GM21576 (cell line): ENCODE results near the gene TNN.
"Not testable (repeated sequence)": the region's sequence is repeated elsewhere in the genome, so short reads cannot be mapped to it uniquely, and the experiment has no call there.

ENCODE experiments used
- ATAC-seq: cut with Tn5 transposase; IDR thresholded peaks from one replicate; pipeline ENCODE4 v1.9.1; 2021; ENCODE audit warnings: mild to moderate bottlenecking, moderate library complexity; ENCODE audit not compliant: unreplicated experiment

TNN gene

DNA sequence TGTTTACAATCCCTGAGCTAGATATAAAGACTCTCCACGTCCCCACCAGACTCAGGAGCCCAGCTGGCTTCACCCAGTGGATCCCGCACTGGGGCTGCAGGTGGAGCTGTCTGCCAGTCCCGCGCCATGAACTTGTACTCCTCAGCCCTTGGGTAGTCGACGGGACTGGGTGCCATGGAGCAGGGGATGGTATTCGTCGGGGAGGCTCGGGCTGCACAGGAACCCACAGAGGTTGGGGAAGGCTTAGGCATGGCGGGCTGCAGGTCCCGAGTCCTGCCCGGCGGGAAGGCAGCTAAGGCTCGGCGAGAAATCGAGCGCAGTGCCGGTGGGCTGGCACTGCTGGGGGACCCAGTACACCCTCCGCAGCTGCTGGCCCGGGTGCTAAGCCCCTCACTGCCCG lies 34.5 kb downstream of the TNN start:
- ATAC-seq, result not testable (repeated sequence)

DNA sequence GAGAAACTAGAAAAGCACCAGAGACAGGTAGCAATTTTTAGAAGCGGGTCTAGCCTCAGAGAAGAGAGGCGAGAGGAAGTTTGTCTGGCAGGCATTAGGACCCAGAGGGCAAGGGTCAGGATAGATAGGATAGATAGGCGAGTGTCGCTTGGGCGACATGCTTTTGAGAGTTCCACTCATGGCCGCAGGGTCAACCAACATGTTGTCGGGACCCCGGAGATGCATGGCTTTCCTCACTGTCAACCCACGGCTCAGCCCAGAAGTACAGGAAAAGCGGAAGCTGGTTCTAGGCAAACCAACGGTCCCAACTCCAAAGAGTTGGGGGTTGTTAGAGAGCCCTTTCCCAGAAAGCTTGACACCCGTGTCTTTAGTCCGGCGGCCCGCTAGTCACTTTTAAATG lies 38.9 kb downstream of the TNN start:
- not testable (repeated sequence) for ATAC-seq

DNA sequence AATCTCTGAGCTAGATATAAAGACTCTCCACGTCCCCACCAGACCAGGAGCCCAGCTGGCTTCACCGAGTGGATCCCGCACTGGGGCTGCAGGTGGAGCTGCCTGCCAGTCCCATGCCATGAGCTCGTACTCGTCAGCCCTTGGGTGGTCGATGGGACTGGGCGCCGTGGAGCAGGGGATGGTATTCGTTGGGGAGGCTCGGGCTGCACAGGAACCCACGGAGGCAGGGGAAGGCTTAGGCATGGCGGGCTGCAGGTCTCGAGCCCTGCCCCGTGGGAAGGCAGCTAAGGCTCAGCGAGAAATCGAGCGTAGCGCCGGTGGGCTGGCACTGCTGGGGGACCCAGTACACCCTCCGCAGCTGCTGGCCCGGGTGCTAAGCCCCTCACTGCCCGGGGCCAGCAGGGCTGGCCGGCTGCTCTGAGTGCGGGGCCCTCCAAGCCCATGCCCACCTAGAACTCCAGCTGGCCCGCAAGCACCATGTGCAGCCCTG lies 40.7 kb downstream of the TNN start:
- not testable (repeated sequence) for ATAC-seq

DNA sequence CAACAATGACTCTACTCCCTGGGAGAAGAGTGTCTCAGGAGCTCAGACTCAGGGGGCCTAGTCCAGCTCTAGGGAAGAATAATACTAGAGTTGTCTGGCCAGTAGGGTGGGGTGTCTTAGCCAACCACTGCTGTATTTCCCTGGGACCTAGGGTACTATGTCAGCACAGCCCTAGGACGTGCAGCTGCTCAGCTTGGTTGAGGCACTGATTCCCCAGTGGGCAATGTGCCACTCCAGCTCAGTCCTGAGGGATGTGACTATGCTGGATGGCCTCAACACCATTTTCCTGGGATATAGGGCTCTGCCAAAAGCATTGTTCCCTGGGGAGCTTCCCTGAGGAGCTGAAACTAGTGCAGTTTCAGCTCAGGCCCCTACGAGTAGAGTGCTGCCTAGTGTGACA lies 47.4 kb downstream of the TNN start:
- no peak for ATAC-seq

DNA sequence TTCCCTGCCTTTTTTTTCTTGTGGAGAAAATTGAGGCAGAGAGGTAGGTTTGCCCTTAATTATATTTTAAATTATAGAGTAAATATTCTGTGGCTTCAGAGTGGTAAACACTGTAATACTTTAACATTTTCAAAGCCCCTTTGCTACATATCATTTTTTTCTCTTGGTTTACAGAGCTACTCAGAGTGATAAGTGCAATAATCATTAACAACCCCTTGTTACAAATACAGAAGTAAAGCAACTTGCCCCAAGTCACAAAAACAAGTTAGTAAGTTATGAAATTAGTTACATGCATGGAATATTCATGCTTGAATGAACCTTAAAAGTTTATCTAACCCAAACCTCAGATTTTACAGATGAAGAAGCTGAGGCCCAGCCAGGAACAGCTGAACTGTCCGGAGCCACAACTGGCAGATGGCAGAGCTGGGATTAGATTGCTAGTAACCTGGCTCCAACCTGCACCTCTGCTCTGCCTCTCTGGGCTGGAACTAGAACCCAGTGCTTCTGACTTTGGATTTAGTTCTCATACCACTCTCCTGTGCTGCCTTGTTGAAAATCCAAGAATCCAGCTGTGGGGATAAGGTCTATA lies 48.7 kb downstream of the TNN start:
- ATAC-seq, result no peak

DNA sequence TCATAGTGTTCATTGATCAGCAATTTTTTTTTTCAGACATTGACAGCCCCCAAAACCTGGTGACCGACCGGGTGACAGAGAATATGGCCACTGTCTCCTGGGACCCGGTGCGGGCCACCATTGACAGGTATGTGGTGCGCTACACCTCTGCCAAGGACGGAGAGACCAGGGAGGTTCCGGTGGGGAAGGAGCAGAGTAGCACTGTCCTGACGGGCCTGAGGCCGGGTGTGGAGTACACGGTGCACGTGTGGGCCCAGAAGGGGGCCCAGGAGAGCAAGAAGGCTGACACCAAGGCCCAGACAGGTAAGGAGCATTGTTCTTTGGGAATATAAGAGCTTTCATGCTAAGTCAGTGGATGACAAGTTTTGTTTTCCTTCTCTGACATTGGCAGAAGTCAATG lies 49.3 kb downstream of the TNN start:
- ATAC-seq, result no peak

DNA sequence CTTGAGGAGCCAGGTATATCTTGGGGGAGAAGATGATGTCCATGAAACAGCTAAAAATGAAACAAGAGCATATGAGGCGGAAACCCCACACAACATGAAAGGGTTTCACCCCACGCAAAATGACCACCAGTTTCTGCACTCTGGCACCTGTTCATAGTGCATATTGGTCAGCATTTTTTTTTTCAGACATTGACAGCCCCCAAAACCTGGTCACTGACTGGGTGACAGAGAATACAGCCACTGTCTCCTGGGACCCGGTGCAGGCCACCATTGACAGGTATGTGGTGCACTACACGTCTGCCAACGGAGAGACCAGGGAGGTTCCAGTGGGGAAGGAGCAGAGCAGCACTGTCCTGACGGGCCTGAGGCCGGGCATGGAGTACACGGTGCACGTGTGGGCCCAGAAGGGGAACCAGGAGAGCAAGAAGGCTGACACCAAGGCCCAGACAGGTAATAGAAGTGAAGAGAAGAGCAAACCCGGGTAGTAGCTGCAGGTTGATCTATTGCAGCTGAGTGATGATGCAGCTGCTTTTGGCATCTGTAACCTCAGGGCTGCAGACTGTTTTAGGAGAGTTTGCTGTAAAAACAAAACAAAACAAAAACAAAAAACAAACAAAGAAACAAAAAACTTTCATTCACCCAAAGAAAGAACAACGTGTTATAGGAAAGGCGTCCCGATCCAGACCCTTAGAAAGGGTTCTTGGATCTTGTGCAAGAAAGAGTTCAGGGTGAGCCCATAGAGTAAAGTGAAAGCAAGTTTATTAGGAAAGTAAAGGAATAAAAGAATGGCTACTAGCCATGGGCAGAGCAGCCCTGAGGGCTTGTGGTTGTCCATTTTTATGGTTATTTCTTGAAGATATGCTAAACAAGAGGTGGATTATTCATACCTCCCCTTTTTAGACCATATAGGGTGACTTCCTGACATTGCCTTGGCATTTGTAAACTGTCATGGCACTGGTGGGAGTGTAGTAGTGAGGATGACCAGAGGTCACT lies 51.0 kb downstream of the TNN start:
- no peak for ATAC-seq

DNA sequence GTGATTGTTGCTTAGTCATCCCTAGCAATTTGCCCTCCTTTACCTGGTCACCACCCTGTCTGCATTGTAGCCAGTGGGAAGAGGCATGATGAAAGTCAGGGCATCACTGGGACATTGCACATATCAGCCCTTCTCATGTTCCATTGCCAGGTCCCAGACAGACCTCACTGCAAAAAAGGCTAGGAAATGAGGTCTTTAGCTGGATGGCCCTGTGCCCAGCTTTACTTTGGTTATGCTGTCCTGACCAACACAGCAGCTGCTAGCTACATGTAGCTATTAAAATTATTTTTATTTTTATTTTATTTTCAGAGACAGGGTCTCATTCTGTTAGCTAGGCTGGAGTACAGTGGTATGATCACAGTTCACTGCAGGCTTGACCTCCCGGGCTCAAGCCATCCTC lies 52.9 kb downstream of the TNN start:
- ATAC-seq, result no peak

DNA sequence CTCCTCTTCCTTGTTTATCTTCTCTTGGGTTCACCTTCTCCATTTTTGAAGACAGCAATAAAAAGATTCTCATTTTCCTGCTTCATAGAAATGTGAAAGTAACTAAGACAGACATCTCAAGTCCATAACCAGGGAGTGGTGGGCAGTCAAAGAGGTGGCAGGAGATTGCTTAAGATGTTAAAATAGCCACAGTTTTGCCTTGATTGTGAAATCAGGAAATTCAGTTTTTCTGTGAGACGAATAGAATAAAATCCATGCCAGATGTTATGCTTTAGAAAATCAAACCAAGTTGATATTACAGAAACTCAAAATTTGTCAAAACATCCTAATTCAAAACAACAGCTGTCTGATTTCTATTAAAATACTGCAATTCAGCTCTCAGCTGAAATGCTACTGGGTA lies 57.2 kb downstream of the TNN start:
- no peak for ATAC-seq

DNA sequence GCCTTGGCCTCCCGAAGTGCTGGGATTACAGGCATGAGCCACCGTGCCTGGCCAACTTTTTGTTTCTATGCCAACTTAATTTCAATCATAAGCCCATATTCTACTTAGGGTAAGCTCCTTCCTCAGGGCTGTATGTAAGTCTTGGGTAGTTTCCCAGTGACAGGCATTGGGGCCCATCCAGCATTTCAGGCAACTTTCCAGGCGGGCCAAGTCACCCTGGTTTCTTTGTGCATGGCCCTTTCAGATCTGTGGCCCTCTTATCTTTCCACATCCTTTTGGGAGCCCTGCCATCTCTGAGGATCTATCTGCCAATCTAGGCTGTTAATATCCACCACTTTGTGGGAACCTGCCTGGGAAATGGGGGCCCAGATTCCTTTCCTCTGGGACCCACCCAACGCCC lies 58.7 kb downstream of the TNN start:
- ATAC-seq, result no peak

DNA sequence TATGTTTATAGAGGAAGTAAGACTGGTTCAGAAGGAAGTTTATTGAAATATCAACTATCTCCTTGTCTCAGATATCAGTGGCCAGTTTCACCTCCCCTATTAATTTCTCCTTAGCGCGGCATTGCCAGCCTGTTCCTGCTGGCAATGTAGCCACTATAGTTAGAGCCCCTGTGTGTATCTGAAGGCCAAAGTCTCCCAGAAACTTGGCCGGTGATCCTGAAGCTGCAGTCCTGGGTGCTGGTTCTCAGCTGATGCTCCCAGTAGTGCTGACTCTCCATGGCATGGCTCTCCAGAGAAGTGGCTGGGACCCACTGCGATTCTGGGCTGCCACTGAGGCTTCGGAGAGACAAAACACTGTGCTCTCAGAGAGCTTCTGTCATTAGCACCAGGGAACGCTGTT lies 59.9 kb downstream of the TNN start:
- ATAC-seq, result no peak

DNA sequence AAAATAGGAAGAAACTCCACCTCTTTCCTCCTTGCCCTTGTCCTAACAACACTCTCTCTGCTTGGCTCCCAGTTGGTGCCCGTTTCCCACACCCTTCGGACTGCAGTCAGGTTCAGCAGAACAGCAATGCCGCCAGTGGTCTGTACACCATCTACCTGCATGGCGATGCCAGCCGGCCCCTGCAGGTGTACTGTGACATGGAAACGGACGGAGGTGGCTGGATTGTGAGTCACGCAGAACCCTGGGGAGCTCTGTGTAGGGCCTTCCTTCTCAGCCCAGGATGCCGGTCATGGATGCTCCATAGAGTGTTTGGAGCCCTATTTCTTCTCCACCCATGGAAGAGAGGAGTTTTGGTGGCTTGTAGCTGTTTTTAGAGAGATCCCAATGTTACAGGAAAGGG lies 60.9 kb downstream of the TNN start:
- ATAC-seq, result no peak

DNA sequence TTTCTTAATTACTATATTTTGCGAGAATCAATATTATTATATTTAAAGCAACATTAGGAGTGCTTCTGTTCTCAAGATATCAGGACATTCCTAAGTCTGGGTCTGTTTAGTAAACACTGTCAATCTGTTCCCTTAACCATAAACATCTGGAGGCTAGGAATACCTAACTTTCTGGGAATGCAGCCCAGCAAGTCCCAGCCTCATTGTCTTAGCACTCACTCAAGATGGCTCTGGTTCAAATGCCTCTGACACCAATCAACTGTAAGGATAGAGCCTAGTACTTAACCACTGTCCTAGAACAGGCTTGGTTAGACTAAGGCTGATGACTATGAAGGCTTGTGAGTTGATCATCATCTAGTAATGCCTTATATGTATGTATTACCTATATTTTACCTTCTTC lies 61.5 kb downstream of the TNN start:
- ATAC-seq, result no peak

DNA sequence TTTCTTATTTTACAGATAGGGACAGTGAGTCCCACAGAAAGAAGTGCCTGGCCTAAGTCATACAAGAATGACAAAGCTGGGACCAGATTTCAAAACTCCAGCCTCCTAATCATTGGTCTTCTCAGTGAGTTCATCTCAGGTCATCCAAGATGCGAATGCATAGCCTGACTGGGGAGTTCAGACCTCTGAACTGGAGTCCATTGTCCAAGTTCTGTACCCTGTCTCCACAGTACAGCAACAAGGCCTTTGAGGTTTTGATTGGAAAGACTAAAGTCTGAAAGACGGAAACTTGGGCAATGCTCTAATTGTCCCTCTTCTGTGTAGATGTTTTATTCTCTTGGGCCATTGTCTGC lies 62.0 kb downstream of the TNN start:
- no peak for ATAC-seq

DNA sequence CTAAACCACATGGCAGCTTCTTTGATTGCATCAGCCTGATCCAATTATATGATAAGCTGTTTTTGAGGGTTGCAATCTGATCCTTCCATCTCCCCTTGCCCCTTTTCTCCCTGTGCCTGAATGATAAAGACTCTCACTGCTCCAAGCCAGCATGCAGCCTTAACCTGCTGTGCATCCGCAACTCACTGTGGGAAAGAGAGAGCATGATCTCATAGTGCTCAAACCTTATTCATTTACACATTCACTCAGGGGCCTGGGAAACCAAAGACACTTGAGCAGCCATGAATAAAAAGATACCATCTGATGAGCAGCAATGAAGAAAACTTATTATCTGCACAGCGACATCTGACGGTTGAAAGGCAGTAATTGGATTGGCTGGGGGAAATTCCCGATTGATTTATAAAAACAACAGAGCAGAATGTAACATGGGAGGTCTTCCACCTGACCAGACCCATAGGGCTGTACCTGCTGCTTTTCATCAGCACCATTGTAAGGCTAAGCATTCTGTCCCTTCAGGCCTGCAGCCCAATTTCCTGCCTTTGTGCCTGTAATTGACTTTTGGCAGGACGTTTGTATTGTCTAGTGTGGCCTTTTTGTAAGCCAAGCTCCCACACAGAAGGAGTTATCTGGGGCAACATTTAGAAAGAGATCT lies 62.5 kb downstream of the TNN start:
- ATAC-seq, result no peak

DNA sequence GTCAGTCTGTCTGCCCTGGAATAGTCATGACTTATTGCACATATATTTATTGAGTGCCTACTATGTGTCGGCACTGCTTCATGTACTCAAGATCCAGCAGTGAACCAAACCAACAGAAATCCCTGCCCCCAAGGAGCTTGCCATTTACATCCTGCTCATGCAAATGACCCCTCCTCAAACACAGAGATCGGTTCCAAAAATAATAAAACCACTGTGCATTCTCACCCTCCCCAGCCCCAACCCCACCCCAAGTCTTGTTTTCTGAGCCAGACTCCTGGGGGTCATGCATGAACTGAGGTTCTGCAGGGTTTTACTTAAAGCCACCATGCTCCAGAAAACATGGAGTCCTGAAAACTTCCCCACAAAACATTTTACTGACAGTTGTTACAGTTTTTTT lies 63.0 kb downstream of the TNN start:
- ATAC-seq, result no peak

DNA sequence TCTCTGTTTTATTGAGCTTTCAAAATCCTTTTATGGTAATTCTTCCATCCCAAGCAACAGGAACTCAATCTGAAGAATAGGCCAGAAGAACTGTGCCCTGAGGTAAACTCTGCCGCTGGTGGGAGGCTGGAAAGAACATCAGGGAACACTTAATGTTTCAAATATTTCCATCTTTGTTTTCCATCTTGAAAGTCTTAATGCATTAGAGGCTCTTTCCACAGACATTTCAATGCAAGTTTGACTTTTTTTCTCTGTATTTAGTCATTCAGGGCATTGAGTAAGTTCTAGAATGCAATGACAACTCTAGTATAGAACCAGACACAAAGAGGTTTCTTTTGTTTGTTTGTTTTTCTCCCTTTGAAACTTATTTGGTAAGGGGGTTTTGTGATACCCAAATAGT lies 63.5 kb downstream of the TNN start:
- ATAC-seq, result no peak

DNA sequence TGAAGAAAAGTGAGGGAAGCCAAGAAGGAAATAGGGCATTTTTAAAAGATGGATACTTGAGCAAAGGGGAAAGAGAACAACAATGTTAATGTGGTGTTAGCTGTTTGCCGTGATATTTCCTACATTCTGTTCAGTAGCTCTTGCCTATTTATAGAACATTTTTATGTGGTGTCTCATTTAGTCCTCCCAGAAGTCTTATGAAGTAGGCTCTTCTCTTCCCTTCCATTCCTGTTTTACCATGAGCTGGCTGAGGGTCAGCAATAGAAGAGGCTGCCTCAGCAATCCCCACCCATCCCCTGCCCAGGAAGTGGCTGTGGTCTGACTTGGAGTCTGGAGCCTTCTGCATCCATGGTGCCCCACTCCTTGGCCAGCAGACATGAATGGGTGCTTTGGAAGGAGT lies 64.8 kb downstream of the TNN start:
- no peak for ATAC-seq

DNA sequence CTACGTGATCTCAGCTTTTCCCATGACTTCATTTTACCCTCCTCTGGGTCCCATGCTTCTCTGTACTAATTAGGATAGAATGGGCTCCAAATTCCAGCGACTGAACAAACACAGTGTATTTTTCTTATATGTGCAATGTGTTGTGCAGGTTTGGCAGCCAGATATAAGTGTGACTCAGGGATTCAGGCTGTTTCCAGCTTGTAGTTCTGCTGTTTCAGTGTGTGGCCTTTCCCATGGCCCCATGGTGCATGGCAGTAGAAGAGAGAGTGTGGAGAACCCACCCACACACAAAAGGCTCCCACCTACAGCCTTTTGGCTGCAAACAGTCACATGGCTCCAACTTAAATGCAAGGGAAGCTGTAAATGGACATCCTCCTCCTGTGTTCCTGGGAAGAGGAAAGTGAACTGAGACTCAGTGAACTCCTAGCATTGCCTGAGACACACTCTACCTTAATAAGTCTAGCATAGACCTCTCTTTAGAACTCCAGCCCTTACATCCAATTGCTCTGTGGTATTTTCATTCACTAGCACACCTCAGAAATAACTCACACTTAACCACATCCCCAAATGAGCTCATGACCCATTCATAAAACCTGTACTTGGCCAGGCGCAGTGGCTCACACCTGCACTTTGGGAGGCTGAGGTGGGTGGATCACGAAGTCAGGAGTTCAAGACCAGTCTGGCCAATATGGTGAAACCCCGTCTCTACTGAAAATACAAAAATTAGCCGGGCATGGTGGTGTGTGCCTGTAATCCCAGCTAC lies 66.2 kb downstream of the TNN start:
- ATAC-seq, result peak; percentile 45

DNA sequence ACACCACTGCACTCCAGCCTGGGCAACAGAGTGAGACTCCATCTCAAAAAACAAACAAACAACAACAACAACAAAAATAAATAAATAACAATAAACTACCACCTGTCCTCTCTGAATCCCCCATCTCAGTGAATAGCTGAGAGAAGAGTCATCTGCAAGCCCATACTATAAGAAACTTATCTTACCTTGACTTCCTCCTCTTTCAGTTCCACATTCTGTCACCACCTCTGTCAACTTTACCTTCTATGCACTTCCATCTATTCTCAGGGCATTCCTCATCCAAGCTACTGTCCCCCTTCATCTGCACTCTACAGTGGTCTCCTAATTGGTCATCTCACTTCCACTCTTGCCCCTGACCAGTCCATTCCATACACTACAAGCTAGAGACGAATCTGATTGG lies 66.9 kb downstream of the TNN start:
- no peak for ATAC-seq

DNA sequence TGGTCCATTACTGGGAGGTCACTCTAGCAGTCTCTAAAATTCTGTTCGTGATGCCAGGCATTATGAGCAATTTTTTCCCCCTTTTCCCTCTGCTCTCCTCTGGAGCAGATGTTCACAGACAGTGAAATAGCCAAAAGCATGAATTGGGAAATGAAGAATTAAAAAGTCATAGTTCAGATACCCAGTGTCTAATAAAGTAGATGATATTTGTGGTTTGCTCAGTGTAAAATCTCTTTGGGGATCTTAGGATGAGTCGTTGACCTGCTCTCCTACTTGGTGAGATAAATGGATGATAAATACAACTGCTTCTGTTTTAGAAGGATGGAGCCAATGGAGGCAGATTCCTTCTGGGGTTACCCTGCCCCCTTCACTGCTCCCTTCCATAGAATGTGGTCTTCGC lies 68.6 kb downstream of the TNN start:
- no peak for ATAC-seq
